SH-SY5Y (cell line): ENCODE measurements around the gene ARHGAP6.

Experiments
- GATA2 ChIP-seq: IDR thresholded peaks from 2 replicates; pipeline ENCODE4 v1.6.1; 2011; ENCODE audit warnings: mild to moderate bottlenecking, low read depth, low read length
- GATA3 ChIP-seq: IDR thresholded peaks from 2 replicates; pipeline ENCODE4 v1.6.1; 2011; ENCODE audit warnings: low read depth, mild to moderate bottlenecking, low read length, moderate library complexity

DNA sequence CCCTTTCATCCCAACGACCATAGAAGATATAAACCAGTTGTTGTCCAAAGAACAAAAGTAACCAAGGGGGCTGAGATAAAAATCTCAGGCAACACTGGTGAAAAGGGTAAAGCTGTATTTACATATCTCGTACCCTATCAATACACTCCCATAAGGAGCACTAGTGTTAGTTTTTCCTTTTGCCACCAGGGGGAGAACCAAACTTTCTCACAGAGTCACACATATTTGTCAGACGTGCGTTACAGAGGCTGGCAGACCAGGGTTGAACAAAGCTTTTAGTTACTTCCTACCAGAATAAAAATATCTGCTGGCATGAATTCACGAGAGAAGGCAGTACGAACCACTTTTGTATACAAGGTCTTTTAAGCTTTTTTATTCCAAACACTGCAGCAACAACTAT, 284.3 kb downstream of the ARHGAP6 start:
- TF ChIP-seq GATA2 (no peak), GATA3 (no peak)
